Measurements from ENCODE around the gene PCID2. TPM values are rescaled to one million over a fixed set of nuclear protein-coding genes. Genes with fewer than 3 reads are reported as not detected.
A peak's percentile ranks its signal among the peaks of the same experiment; 100 is the strongest.

PCID2 gene
- total and polyA plus RNA-seq, 5 donors from 2014 or later, result 46.8 to 95.4 (median 82.1) TPM

- H3K4me3 Mint-ChIP-seq, result peak overlapping the region in 3 of 4 donors; percentile 47 to 86 (median 67)
- Histone ChIP-seq H3K4me3 (ENCODE audit: low read depth, low read length) (no peak overlapping the region), H3K27me3 (ENCODE audit: control insufficient read depth, insufficient read depth, low read length) (no peaks in the 10 kb centered on the region), H3K36me3 (ENCODE audit: control insufficient read depth, insufficient read depth, low read length) (no peaks in the 10 kb centered on the region), H3K27ac (ENCODE audit: insufficient read depth, low read length, poor library complexity, severe bottlenecking) (no peak overlapping the region), H3K9me3 (ENCODE audit: control insufficient read depth in 2 of 2, low read length in 2 of 2) (no peaks in the 10 kb centered on the region), H3K4me1 (ENCODE audit: control insufficient read depth, insufficient read depth, low read length, poor library complexity, severe bottlenecking) (peaks cover 13% of the 10 kb centered on the region)
- peak in 1 of 3 donors; percentile 26 for DNase-seq
- peaks cover 0 to 36% (median 18%) of the 10 kb centered on the region in 4 donors for H3K4me1 Mint-ChIP-seq
- H3K9me3 Mint-ChIP-seq, result peaks cover 0 to 2% (median 0%) of the 10 kb centered on the region in 7 donors
- H3K36me3 Mint-ChIP-seq, result no peaks in the 10 kb centered on the region
- peak overlapping the region in 1 of 3 donors; percentile 92 for H3K27ac Mint-ChIP-seq
- no peaks in the 10 kb centered on the region for H3K27me3 Mint-ChIP-seq
- ATAC-seq (ENCODE audit: low read depth in 2 of 2), result no peak
Measured at GRCh38 chr13:113161433-113161832, 47.0 kb downstream of the PCID2 start.

- peak overlapping the region; percentile 5 for H3K27ac ChIP-seq (ENCODE audit: insufficient read depth, low read length, poor library complexity, severe bottlenecking)
- H3K9me3 ChIP-seq (ENCODE audit: control insufficient read depth in 2 of 2, low read length in 2 of 2), result no peaks in the 10 kb centered on the region
- ATAC-seq (ENCODE audit: low read depth in 2 of 2) (no peak), DNase-seq (no peak)
- no peaks in the 10 kb centered on the region for H3K36me3 Mint-ChIP-seq
- H3K9me3 Mint-ChIP-seq, result peaks cover 0 to 2% (median 0%) of the 10 kb centered on the region in 7 donors
- peaks cover 0 to 36% (median 17%) of the 10 kb centered on the region in 4 donors for H3K4me1 Mint-ChIP-seq
- H3K36me3 ChIP-seq (ENCODE audit: control insufficient read depth, insufficient read depth, low read length), result no peaks in the 10 kb centered on the region
- H3K4me3 Mint-ChIP-seq, result peak overlapping the region in 2 of 4 donors; percentile 52 to 86
- no peaks in the 10 kb centered on the region for H3K27me3 ChIP-seq (ENCODE audit: control insufficient read depth, insufficient read depth, low read length)
- no peaks in the 10 kb centered on the region for H3K27me3 Mint-ChIP-seq
- peak overlapping the region in 1 of 3 donors; percentile 92 for H3K27ac Mint-ChIP-seq
- H3K4me1 ChIP-seq (ENCODE audit: control insufficient read depth, insufficient read depth, low read length, poor library complexity, severe bottlenecking), result peaks cover 13% of the 10 kb centered on the region
- H3K4me3 ChIP-seq (ENCODE audit: low read depth, low read length), result no peak overlapping the region
Measured at GRCh38 chr13:113160983-113161382, 47.5 kb downstream of the PCID2 start.

DNA sequence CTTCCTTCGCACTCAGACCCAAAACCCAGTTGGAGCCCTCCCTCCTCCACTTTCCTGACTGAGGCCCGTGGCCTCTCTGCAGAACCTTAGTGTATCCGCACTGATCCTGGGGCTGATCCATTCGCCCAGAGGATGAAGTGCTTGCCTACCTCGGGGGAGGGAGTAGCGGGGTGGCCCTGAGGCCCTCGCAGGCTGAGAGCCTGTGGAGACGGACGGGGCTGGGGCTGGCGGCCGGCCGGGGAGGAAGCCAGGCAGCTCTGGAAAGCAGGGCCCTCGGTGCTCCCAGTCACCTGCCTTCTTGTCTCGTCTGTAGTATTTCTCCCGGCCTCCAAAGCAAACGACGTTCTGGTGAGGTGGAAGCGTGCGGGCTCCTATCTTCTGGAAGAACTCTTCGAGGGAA, 48.8 kb downstream of the PCID2 start:
- Mint-ChIP-seq H3K27me3 (no peaks in the 10 kb centered on the region), H3K36me3 (no peaks in the 10 kb centered on the region), H3K9me3 (peaks cover 0 to 5% (median 0%) of the 10 kb centered on the region in 7 donors), H3K4me3 (peak overlapping the region in 1 of 4 donors; percentile 52), H3K27ac (no peak overlapping the region), H3K4me1 (peaks cover 0 to 36% (median 15%) of the 10 kb centered on the region in 4 donors)
- no peak overlapping the region for H3K27ac ChIP-seq (ENCODE audit: insufficient read depth, low read length, poor library complexity, severe bottlenecking)
- H3K36me3 ChIP-seq (ENCODE audit: control insufficient read depth, insufficient read depth, low read length), result no peaks in the 10 kb centered on the region
- DNase-seq (no peak), ATAC-seq (ENCODE audit: low read depth in 2 of 2) (no peak)
- H3K9me3 ChIP-seq (ENCODE audit: control insufficient read depth in 2 of 2, low read length in 2 of 2), result no peaks in the 10 kb centered on the region
- no peaks in the 10 kb centered on the region for H3K27me3 ChIP-seq (ENCODE audit: control insufficient read depth, insufficient read depth, low read length)
- peaks cover 13% of the 10 kb centered on the region for H3K4me1 ChIP-seq (ENCODE audit: control insufficient read depth, insufficient read depth, low read length, poor library complexity, severe bottlenecking)
- H3K4me3 ChIP-seq (ENCODE audit: low read depth, low read length), result no peak overlapping the region

DNA sequence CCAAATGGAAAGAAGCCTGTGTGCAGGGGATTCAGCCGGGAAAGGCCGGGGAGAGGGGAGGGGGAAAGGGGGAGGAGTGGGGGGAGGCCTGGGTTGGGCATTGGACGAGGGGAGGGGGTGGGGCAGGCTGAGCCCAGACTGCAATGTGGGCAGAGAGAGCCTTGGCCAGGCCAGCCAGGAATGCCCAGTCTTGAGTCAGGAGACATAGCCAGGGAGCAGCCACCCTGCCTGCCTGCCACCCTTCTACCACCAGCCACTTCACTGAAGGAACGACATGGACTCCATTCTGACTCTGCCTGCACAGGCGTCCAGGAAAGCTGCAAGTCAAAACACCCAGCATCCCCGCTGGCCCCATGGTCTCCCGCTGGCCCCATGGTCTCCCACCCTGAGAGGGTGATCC, 49.5 kb downstream of the PCID2 start:
- peaks cover 0 to 31% (median 16%) of the 10 kb centered on the region in 4 donors for H3K4me1 Mint-ChIP-seq
- peaks cover 0 to 5% (median 0%) of the 10 kb centered on the region in 7 donors for H3K9me3 Mint-ChIP-seq
- no peak overlapping the region for H3K27ac Mint-ChIP-seq
- Histone ChIP-seq H3K36me3 (ENCODE audit: control insufficient read depth, insufficient read depth, low read length) (no peaks in the 10 kb centered on the region), H3K27ac (ENCODE audit: insufficient read depth, low read length, poor library complexity, severe bottlenecking) (no peak overlapping the region), H3K4me1 (ENCODE audit: control insufficient read depth, insufficient read depth, low read length, poor library complexity, severe bottlenecking) (peaks cover 13% of the 10 kb centered on the region), H3K4me3 (ENCODE audit: low read depth, low read length) (no peak overlapping the region), H3K27me3 (ENCODE audit: control insufficient read depth, insufficient read depth, low read length) (no peaks in the 10 kb centered on the region), H3K9me3 (ENCODE audit: control insufficient read depth in 2 of 2, low read length in 2 of 2) (no peaks in the 10 kb centered on the region)
- DNase-seq, result no peak
- no peak for ATAC-seq (ENCODE audit: low read depth in 2 of 2)
- no peaks in the 10 kb centered on the region for H3K36me3 Mint-ChIP-seq
- no peak overlapping the region for H3K4me3 Mint-ChIP-seq
- no peaks in the 10 kb centered on the region for H3K27me3 Mint-ChIP-seq

- H3K36me3 Mint-ChIP-seq, result no peaks in the 10 kb centered on the region
- H3K27ac Mint-ChIP-seq, result no peak within 1 kb of the TSS
- H3K9me3 Mint-ChIP-seq, result peaks cover 0 to 5% (median 0%) of the 10 kb centered on the region in 7 donors
- Histone ChIP-seq H3K4me1 (ENCODE audit: control insufficient read depth, insufficient read depth, low read length, poor library complexity, severe bottlenecking) (peaks cover 19% of the 10 kb centered on the region), H3K4me3 (ENCODE audit: low read depth, low read length) (no peak within 1 kb of the TSS), H3K27ac (ENCODE audit: insufficient read depth, low read length, poor library complexity, severe bottlenecking) (no peak within 1 kb of the TSS), H3K36me3 (ENCODE audit: control insufficient read depth, insufficient read depth, low read length) (no peaks in the 10 kb centered on the region), H3K27me3 (ENCODE audit: control insufficient read depth, insufficient read depth, low read length) (no peaks in the 10 kb centered on the region), H3K9me3 (ENCODE audit: control insufficient read depth in 2 of 2, low read length in 2 of 2) (no peaks in the 10 kb centered on the region)
- no peak for ATAC-seq (ENCODE audit: low read depth in 2 of 2)
- peak within 1 kb of the TSS in 1 of 4 donors; percentile 63 for H3K4me3 Mint-ChIP-seq
- H3K27me3 Mint-ChIP-seq, result no peaks in the 10 kb centered on the region
- no peak for DNase-seq
- peaks cover 0 to 29% (median 13%) of the 10 kb centered on the region in 4 donors for H3K4me1 Mint-ChIP-seq
Measured at GRCh38 chr13:113157929-113158747, 50.3 kb downstream of the PCID2 start, which contains the start of gene PROZ. PROZ (plus strand) TSS chr13:113158648; CDS start chr13:113158661, 13 bp downstream.

GRCh38 chr13:113157206-113157928, 51.1 kb downstream of the PCID2 start:
- ATAC-seq (ENCODE audit: low read depth in 2 of 2) (no peak), DNase-seq (no peak)
- Mint-ChIP-seq H3K4me3 (peak overlapping the region in 1 of 4 donors; percentile 61), H3K27me3 (peaks cover 6% of the 10 kb centered on the region), H3K9me3 (peaks cover 0 to 5% (median 0%) of the 10 kb centered on the region in 7 donors), H3K4me1 (peaks cover 5 to 33% (median 18%) of the 10 kb centered on the region in 4 donors), H3K27ac (no peak overlapping the region), H3K36me3 (no peaks in the 10 kb centered on the region)
- H3K27ac ChIP-seq (ENCODE audit: insufficient read depth, low read length, poor library complexity, severe bottlenecking), result no peak overlapping the region
- no peaks in the 10 kb centered on the region for H3K36me3 ChIP-seq (ENCODE audit: control insufficient read depth, insufficient read depth, low read length)
- no peak overlapping the region for H3K4me3 ChIP-seq (ENCODE audit: low read depth, low read length)
- H3K9me3 ChIP-seq (ENCODE audit: control insufficient read depth in 2 of 2, low read length in 2 of 2), result no peaks in the 10 kb centered on the region
- peaks cover 27% of the 10 kb centered on the region for H3K4me1 ChIP-seq (ENCODE audit: control insufficient read depth, insufficient read depth, low read length, poor library complexity, severe bottlenecking)
- H3K27me3 ChIP-seq (ENCODE audit: control insufficient read depth, insufficient read depth, low read length), result no peaks in the 10 kb centered on the region

GRCh38 chr13:113155982-113156655, 52.4 kb downstream of the PCID2 start:
- Mint-ChIP-seq H3K4me3 (no peak overlapping the region), H3K27me3 (peaks cover 7% of the 10 kb centered on the region), H3K36me3 (no peaks in the 10 kb centered on the region), H3K4me1 (peaks cover 6 to 34% (median 17%) of the 10 kb centered on the region in 4 donors), H3K9me3 (peaks cover 0 to 5% (median 0%) of the 10 kb centered on the region in 7 donors), H3K27ac (no peak overlapping the region)
- ATAC-seq (ENCODE audit: low read depth in 2 of 2), result no peak
- no peak for DNase-seq
- H3K4me1 ChIP-seq (ENCODE audit: control insufficient read depth, insufficient read depth, low read length, poor library complexity, severe bottlenecking), result peaks cover 28% of the 10 kb centered on the region
- H3K4me3 ChIP-seq (ENCODE audit: low read depth, low read length), result no peak overlapping the region
- no peaks in the 10 kb centered on the region for H3K36me3 ChIP-seq (ENCODE audit: control insufficient read depth, insufficient read depth, low read length)
- no peaks in the 10 kb centered on the region for H3K9me3 ChIP-seq (ENCODE audit: control insufficient read depth in 2 of 2, low read length in 2 of 2)
- H3K27me3 ChIP-seq (ENCODE audit: control insufficient read depth, insufficient read depth, low read length), result no peaks in the 10 kb centered on the region
- no peak overlapping the region for H3K27ac ChIP-seq (ENCODE audit: insufficient read depth, low read length, poor library complexity, severe bottlenecking)
